ENCODE results near the gene PALLD.

The PALLD gene

GRCh38 chr4:168831919-168832762, 335.3 kb downstream of the PALLD start:
- peak; percentile 91 for DNase-seq (ENCODE audit: low spot score)

- DNase-seq (ENCODE audit: low spot score): peak; percentile 38
Measured at GRCh38 chr4:168832763-168833575, 336.1 kb downstream of the PALLD start.

- no peak for DNase-seq (ENCODE audit: low spot score)
Measured at GRCh38 chr4:168833881-168834280, 337.0 kb downstream of the PALLD start.

GRCh38 chr4:168835880-168836454, 339.1 kb downstream of the PALLD start:
- DNase-seq (ENCODE audit: low spot score): no peak

GRCh38 chr4:168836490-168836889, 339.6 kb downstream of the PALLD start:
- no peak for DNase-seq (ENCODE audit: low spot score)

- no peak for DNase-seq (ENCODE audit: low spot score)
Measured at GRCh38 chr4:168837922-168838321, 341.1 kb downstream of the PALLD start.

GRCh38 chr4:168839758-168840391, 343.0 kb downstream of the PALLD start:
- no peak for DNase-seq (ENCODE audit: low spot score)

GRCh38 chr4:168840392-168840763, 343.5 kb downstream of the PALLD start:
- DNase-seq (ENCODE audit: low spot score): no peak

GRCh38 chr4:168841000-168841671, 344.3 kb downstream of the PALLD start:
- no peak for DNase-seq (ENCODE audit: low spot score)

- no peak for DNase-seq (ENCODE audit: low spot score)
Measured at GRCh38 chr4:168841672-168842019, 344.8 kb downstream of the PALLD start.

GRCh38 chr4:168842186-168842585, 345.3 kb downstream of the PALLD start:
- DNase-seq (ENCODE audit: low spot score): no peak

- no peak for DNase-seq (ENCODE audit: low spot score)
Measured at GRCh38 chr4:168843635-168844034, 346.8 kb downstream of the PALLD start.

- DNase-seq (ENCODE audit: low spot score): no peak
Measured at GRCh38 chr4:168844353-168845049, 347.6 kb downstream of the PALLD start.

GRCh38 chr4:168845897-168846296, 349.0 kb downstream of the PALLD start:
- no peak for DNase-seq (ENCODE audit: low spot score)

GRCh38 chr4:168846414-168846813, 349.6 kb downstream of the PALLD start:
- DNase-seq (ENCODE audit: low spot score): no peak

- peak; percentile 36 for DNase-seq (ENCODE audit: low spot score)
Measured at GRCh38 chr4:168847771-168848502, 351.1 kb downstream of the PALLD start.

GRCh38 chr4:168849030-168849675, 352.3 kb downstream of the PALLD start:
- DNase-seq (ENCODE audit: low spot score): no peak

- no peak for DNase-seq (ENCODE audit: low spot score)
Measured at GRCh38 chr4:168849997-168850396, 353.1 kb downstream of the PALLD start.

GRCh38 chr4:168852387-168852786, 355.5 kb downstream of the PALLD start:
- DNase-seq (ENCODE audit: low spot score): no peak

Measured in HuH-7 (cell line).